A549 treated with GW870086 at 1 μM for 4 hours (cell line): Measurements from ENCODE around the gene RASA4. TPM values are rescaled to one million over a fixed set of nuclear protein-coding genes. Genes with fewer than 3 reads are reported as not detected.

ENCODE experiments used
- total RNA-seq: library from RNA; stranded (reverse); fragments of 200-300 nt; extraction: Qiagen RNA extraction; gene quantifications from 5 replicates; pipeline ENCODE4 v1.2.3, GENCODE V29; 2022; ENCODE audit warnings: low read depth

RASA4 gene
- 1.5 to 2.5 TPM (median 1.7 TPM) in 5 replicates for total RNA-seq

DNA sequence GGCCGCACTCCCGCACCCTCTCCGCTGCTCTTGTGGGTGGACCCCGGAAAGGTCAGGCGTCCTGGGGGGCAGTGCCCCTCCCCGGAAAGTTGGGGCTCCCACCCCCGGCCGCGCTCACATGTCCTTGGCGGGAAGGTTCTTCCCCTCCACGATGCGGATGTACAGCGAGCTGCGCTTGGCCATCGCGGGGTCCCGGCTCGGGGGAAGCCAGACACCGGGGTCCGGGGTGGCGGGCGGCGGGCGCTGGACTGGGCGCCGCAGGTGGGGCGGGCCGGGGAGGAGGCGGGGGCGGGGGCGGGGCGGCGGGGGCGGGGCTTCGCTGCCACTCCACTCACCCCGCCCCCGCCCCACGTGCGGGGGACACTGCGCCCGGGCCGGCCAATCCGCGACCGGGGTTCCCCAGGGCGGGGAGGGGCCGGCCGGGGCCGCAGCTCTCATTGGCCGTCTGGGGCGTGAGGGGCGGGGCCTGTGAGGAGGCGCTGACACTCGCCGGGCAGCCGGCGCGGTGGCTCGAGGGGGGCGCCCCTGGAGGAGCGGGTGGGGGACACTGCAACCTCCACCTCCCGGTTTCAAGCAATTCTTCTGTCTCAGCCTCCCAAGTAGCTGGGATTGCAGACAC is at the start of gene RASA4:
Gene RASA4 (minus strand): TSS at position 250 of the 619 bp plus-strand sequence. CDS start 67 bp downstream, at position 183.

GRCh38 chr7:102649924-102650323 is 33.4 kb upstream of the RASA4 start, which contains the start of gene SPDYE2B:
SPDYE2B (plus strand) TSS chr7:102650319; CDS start chr7:102652349, 2,030 bp downstream.

GRCh38 chr7:102642691-102643090 is 26.1 kb upstream of the RASA4 start, which contains the start of gene UPK3BL1:
UPK3BL1 (minus strand) TSS chr7:102642791; CDS start chr7:102642741, 50 bp downstream.

GRCh38 chr7:102572261-102573239 is 44.0 kb downstream of the RASA4 start, which contains the start of gene POLR2J3:
POLR2J3 (minus strand) TSS chr7:102572583; CDS start chr7:102572521, 62 bp downstream.

DNA sequence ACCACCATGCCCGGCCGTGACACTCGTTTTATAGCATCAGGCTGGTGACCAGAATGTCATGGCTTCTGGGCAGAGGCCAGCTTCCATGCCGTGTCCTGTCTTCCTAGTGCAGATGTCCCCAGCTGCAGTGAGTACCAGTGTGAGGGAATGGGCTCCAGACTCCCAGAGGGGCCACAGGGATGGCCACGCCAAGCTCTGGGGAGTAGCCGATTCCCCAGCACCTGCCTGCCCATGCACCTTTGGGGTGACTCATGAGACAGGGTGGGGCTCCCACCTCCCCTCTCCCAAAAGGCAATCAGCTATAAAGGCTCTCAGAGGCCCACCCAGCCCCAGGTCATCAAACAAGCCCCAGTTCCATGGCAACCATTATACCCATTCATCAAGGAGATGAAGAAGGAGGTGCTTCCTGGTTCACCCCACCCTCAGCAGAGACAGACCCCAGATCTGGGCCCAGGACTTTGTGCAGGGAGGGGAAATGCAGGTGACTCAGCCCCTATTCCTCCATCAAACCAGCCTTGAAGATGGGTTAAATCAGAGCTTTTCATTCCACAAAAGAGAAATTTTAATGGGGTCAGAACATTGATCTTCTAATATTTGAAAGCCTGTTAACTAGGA is 65.6 kb downstream of the RASA4 start, which contains the start of gene SPDYE2:
Gene SPDYE2 (plus strand): TSS at position 419 of the 615 bp plus-strand sequence. CDS start 2,030 bp downstream, outside the sequence.

GRCh38 chr7:102543596-102543995 is 73.0 kb downstream of the RASA4 start, which contains the start of gene UPK3BL2:
UPK3BL2 (minus strand) TSS chr7:102543696; CDS start chr7:102543636, 60 bp downstream.

Other genes with a start within 250 kb of the RASA4 start
- 21.2 to 24.5 TPM (median 23.0 TPM) in 5 replicates for gene PRKRIP1, start 220.4 kb downstream of the RASA4 start, total RNA-seq
- gene ORAI2, start 183.2 kb downstream of the RASA4 start, total RNA-seq = 29.7 to 36.7 TPM (median 32.1 TPM) in 5 replicates
- 9.1 to 14.4 TPM (median 11.4 TPM) in 5 replicates for gene ALKBH4, start 151.9 kb downstream of the RASA4 start, total RNA-seq
- 25.5 to 31.2 TPM (median 29.0 TPM) in 5 replicates for gene LRWD1, start 151.8 kb downstream of the RASA4 start, total RNA-seq
- 103 to 112 TPM (median 105 TPM) in 5 replicates for gene POLR2J, start 137.8 kb downstream of the RASA4 start, total RNA-seq
- 1.1 to 2.4 TPM (median 2.1 TPM) in 5 replicates for gene RASA4B, start 99.0 kb downstream of the RASA4 start, total RNA-seq
- gene UPK3BL2, start 73.1 kb downstream of the RASA4 start, total RNA-seq = 1.3 to 3.3 TPM (median 2.3 TPM) in 5 replicates
- not detected in 5 replicates for gene SPDYE2, start 65.5 kb downstream of the RASA4 start, total RNA-seq
- gene POLR2J3, start 44.2 kb downstream of the RASA4 start, total RNA-seq = 14.5 to 41.0 TPM (median 36.3 TPM) in 5 replicates
- gene UPK3BL1, start 26.0 kb upstream of the RASA4 start, total RNA-seq = 8.5 to 20.2 TPM (median 12.7 TPM) in 5 replicates
- gene SPDYE2B, start 33.6 kb upstream of the RASA4 start, total RNA-seq = not detected in 5 replicates
- 0.07 to 0.95 TPM (median 0.30 TPM) in 5 replicates for gene POLR2J2, start 54.9 kb upstream of the RASA4 start, total RNA-seq
- 5.8 to 7.0 TPM (median 6.5 TPM) in 5 replicates for gene FAM185A, start 132.2 kb upstream of the RASA4 start, total RNA-seq